ENCODE data around the gene RAPSN. TPM values are rescaled to one million over a fixed set of nuclear protein-coding genes. Genes with fewer than 3 reads are reported as not detected.

The RAPSN gene
- total and polyA plus RNA-seq, 2 of the 8 experiments (the other 6 are each of a cell fraction or from before 2014, with no cell fraction given), result 0.06 to 0.34 TPM

DNA sequence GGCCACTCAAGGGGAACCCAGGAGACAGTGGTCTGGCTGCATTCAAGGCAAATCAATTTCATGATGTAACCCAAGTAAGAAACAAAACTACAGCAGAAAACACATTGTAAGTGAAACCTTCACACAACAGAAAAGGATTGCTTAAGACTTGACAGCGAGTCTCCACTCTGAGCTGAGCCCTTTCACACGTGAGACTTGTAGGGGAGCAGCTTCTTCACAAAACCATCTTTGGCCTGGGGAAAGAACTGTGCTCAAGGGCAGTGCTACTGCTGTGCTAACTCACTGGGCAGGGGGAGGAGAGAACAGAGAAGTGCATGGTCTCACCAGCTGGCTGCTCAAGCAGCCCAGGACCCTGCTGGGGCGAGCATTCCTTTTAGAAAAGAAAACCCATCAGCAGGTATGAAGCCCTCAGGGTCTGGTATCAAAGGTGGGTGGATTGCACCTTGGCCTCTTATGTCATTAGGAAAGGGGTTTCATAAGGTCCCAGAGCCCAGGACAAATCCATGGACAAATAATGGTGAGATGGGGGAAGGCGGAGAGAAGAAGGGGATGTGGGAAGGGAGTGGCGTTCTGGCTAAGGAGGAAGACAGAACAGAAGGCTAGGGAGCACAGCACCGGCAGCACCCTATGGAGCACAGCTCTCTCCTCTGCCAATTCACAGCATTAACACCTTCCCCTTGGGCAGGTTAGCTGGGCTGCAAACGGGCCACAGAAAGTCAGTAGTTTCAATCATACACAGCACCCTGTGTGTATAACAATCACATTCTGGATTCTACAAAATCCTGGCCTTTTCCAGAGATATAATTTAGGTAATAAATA is 20.6 kb upstream of the RAPSN start:
- ChIA-PET POLR2A (ENCODE audit: partially characterized antibody) (interaction anchor here (1.1 to 1.6 kb wide), 5 partner anchors 9 to 149 kb away, joined by 3 to 4 read pairs (median 3); no protein-coding TSS in a partner anchor), CTCF (ENCODE audit: partially characterized antibody) (no interaction called here)

More for the DNA sequence above, 20.6 kb upstream of the RAPSN start:
- Histone ChIP-seq H3K4me2 (ENCODE audit: insufficient read depth in 1 of 2, low read depth in 2 of 2, low read length in 2 of 2) (peak overlapping the region; percentile 28 to 40; a peak in 2 of 4 replicates), H3K56ac (replicated peaks; ENCODE audit: insufficient read length, low read depth, low read length) (no peak overlapping the region), H3K4me1 (replicated peaks in 1 of 4; ENCODE audit: control insufficient read depth in 3 of 4, insufficient read depth in 4 of 4, low read length in 3 of 4) (peaks cover 11 to 36% (median 23%) of the 10 kb centered on the region in 4 experiments), H3K23me2 (ENCODE audit: low read depth, low read length) (no peaks in the 10 kb centered on the region), H3K14ac (ENCODE audit: insufficient read length) (no peak overlapping the region), H2BK15ac (ENCODE audit: low read length) (no peak overlapping the region), H4K91ac (replicated peaks; ENCODE audit: insufficient read length, low read length) (no peak overlapping the region), H3K4me3 (ENCODE audit: extremely low read depth in 1 of 4, insufficient read depth in 2 of 4, low read depth in 3 of 4, low read length in 4 of 4) (no peak overlapping the region), H3K23ac (ENCODE audit: insufficient read length) (no peak overlapping the region), H3K27me3 (replicated peaks in 1 of 4; ENCODE audit: control insufficient read depth in 3 of 4, extremely low read depth in 1 of 4, insufficient read depth in 3 of 4, low read length in 3 of 4) (no peaks in the 10 kb centered on the region), H2AFZ (ENCODE audit: low read length) (no peak overlapping the region), H3K4ac (replicated peaks; ENCODE audit: insufficient read length, low read depth, low read length) (no peak overlapping the region), H2AK5ac (ENCODE audit: low read depth, low read length) (no peak overlapping the region), H4K5ac (ENCODE audit: insufficient read length, low read depth, low read length) (no peak overlapping the region), H3K79me1 (ENCODE audit: low read depth, low read length) (peaks cover 7% of the 10 kb centered on the region), H3K36me3 (ENCODE audit: control insufficient read depth in 2 of 4, insufficient read depth in 4 of 4, low read length in 3 of 4) (peaks cover 19 to 67% (median 42%) of the 10 kb centered on the region in 4 experiments), H3K18ac (ENCODE audit: extremely low read depth, low read length) (no peak overlapping the region), H2BK20ac (ENCODE audit: low read length) (no peak overlapping the region), H4K20me1 (replicated peaks in 1 of 2; ENCODE audit: control insufficient read depth in 1 of 2, insufficient read depth in 2 of 2, low read length in 2 of 2) (peaks cover 2 to 18% of the 10 kb centered on the region in 2 experiments), H3K9me3 (ENCODE audit: insufficient read depth in 2 of 2, low read depth in 1 of 2, low read length in 1 of 2) (no peaks in the 10 kb centered on the region), H3K27ac (ENCODE audit: low read depth, low read length) (0 out of 2 replicates have a peak overlapping the region, but pooled peaks have one; percentile 3), H2BK12ac (ENCODE audit: low read depth, low read length) (no peak overlapping the region), H3K79me2 (ENCODE audit: control insufficient read depth in 1 of 2, insufficient read depth in 2 of 2, low read length in 2 of 2) (peaks cover 0 to 16% of the 10 kb centered on the region in 2 experiments; a peak in 2 of 4 replicates), H3K9ac (replicated peaks in 1 of 4; ENCODE audit: extremely low read depth in 1 of 4, low read depth in 3 of 4, low read length in 3 of 4) (no peak overlapping the region), H4K8ac (ENCODE audit: extremely low read depth, insufficient read depth, low read length) (peak overlapping the region; percentile 79; the same call in 1 of the 2 replicates), H2BK120ac (replicated peaks; ENCODE audit: low read depth, low read length) (no peak overlapping the region), H2BK5ac (ENCODE audit: low read depth, low read length) (no peak overlapping the region)
- TF ChIP-seq POLR2A (IDR thresholded peaks at IDR 0.05; ENCODE audit: control extremely low read depth in 1 of 2, low read depth in 2 of 2, low read length in 2 of 2), result no peak
- TF ChIP-seq CEBPB (IDR thresholded peaks at IDR 0.05; ENCODE audit: low read depth, low read length), result peak; percentile 13; the same call in 1 of the 2 replicates
- peak; percentile 20; the same call in 1 of the 2 replicates for TF ChIP-seq POLR2AphosphoS5 (IDR thresholded peaks at IDR 0.05; ENCODE audit: low read depth, low read length)
- 77% methylated on average over 7 of the region's 7 CpGs; no CpG with 5 or more reads in 1 of the 2 experiments for WGBS, 2 experiments (ENCODE audit: extremely low coverage in 1 of 2, insufficient coverage in 1 of 2, insufficient read length in 1 of 2, insufficient replicate concordance in 2 of 2, low coverage in 1 of 2, low lambda C conversion rate in 2 of 2, missing lambda C conversion rate in 1 of 2)
- DNase-seq (ENCODE audit: low read depth in 1 of 2, low spot score in 2 of 2) (no peak), FAIRE-seq (no peak)
